G401.6 (cell line): ENCODE results near the gene KCNAB1.

Experiments used
- FAIRE-seq: peaks from 2 replicates; lab custom pipeline; 2012; peaks lifted over from hg19 to GRCh38; lab: Jason Lieb, UNC

KCNAB1 gene

GRCh38 chr3:156413293-156413892 lies 293.0 kb downstream of the KCNAB1 start:
- no peak for FAIRE-seq

- no peak for FAIRE-seq
Measured at GRCh38 chr3:156416846-156417558, 296.6 kb downstream of the KCNAB1 start.

GRCh38 chr3:156417559-156418132 lies 297.3 kb downstream of the KCNAB1 start:
- no peak for FAIRE-seq

- no peak for FAIRE-seq
Measured at GRCh38 chr3:156418428-156418827, 298.1 kb downstream of the KCNAB1 start.

GRCh38 chr3:156421534-156421933 lies 301.2 kb downstream of the KCNAB1 start:
- FAIRE-seq = no peak

DNA sequence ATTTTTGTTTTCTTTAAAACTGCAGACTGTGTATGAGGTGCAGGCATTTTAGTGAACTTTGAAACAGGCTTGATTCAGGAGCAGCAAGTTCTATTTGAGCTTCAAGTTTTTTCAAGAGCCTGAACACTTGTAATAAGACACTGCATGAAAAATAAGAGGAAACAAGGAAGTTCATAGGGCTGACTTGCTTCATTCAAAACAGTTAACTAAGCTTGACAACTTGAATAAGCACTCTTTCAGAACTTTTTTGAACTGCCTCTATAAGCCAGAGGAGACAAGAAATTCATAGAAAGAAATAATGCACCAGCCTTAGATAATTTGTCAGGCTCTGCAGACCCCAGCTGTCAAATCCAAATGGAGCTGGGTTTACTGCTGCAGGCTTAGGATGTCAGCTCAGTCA lies 304.4 kb downstream of the KCNAB1 start:
- FAIRE-seq = no peak

GRCh38 chr3:156425651-156426050 lies 305.3 kb downstream of the KCNAB1 start:
- FAIRE-seq = no peak

DNA sequence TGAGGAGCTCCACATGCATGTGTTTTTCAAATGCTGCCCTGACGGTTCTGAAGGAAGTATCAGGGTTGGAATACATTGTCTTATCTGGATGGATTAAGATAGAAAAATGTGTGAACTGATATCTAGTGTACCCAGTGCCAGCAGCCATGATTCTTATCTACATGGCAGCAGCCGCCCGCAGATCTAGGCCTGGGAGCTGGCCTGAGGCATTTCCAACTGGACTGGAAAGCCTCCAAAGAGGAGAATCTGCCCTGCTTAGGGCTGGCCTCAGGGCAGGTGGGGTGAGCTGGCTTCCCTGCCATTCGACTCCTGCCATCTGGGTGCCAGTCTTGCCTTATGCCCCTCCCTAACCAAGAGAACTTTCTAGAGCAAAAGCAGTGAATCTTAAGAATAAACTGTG lies 308.7 kb downstream of the KCNAB1 start:
- no peak for FAIRE-seq

- no peak for FAIRE-seq
Measured at GRCh38 chr3:156431334-156432124, 311.2 kb downstream of the KCNAB1 start.

- FAIRE-seq = no peak
Measured at GRCh38 chr3:156432563-156432962, 312.2 kb downstream of the KCNAB1 start.

GRCh38 chr3:156433138-156433537 lies 312.8 kb downstream of the KCNAB1 start:
- FAIRE-seq = no peak

DNA sequence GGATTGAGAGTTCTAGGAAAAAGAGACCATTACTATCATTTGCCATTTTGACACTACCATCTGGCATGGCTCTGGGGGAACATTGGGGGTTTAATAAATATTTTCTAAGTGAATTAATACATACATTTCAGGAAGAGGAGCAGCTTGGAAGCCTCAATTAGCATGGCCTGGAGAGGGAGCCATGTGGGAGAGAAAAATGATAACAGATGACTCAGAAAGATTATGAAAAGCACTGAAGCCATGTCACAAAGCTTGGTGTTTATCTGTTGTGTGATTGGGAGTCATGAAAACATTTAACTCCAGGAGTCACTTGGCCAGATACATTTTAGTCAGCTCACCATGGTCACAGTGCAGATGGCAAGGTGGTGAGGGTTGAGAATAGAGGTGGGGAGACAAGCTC lies 313.5 kb downstream of the KCNAB1 start:
- FAIRE-seq = no peak

GRCh38 chr3:156434921-156435320 lies 314.5 kb downstream of the KCNAB1 start:
- FAIRE-seq = no peak

DNA sequence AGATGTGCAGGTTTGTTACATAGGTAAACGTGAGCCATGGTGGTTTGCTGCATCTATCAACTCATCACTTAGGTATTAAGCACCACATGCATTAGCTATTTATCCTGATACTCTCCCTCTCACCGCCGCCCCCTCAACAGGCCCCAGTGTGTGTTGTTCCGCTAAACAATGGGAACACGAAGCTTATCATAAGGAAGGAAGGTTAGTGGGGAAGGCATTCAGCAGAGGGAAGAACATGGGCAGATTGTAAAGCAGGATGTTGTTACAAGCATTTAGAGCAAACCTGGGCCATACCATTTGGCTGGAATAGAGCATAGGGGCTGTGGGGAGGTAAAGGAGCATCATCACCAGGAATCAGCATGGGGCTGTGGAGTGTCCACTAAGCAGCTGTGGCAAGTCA lies 322.7 kb downstream of the KCNAB1 start:
- no peak for FAIRE-seq

DNA sequence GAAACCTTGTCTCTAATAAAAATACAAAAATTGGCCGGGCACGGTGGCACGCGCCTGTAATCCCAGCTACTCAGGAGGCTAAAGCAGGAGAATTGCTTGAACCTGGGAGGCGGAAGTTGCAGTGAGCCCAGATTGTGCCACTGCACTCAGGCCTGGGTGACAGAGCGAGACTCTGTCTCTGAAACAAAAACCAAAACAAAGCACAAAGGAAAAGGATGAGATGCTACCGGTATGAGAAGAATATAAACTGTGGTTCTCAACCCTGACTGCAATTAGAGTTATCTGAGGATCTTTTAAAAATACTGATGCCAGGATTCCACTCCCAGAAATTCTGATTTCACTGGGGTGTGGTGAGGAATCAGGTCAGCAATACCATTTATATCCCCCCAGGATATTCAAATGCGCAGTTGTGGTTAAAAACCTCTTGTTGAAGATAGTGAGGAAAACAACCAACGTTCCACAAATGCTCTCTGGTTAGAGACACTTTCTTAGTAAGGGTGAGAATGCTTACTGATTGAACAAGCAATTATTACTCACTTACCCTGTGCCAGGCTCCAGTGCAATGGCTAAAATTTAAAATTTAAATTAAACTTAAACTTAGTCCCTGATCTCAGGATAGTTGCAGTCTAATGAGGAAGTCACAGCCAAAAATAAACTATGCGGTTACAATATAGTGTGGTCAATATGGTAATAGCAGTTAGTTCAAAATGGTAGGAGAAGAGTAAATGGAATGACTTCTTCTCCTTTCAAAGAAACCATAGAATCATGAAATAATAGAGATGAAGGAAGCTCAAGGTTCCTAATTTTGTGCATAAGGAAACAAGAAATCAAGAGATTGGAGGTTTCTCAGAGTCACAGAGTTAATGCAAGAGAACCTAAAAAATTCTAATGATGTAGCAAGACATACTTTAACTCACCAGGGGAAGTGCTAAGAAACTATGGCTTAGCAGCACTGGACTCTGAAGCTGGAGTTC lies 325.0 kb downstream of the KCNAB1 start:
- no peak for FAIRE-seq

DNA sequence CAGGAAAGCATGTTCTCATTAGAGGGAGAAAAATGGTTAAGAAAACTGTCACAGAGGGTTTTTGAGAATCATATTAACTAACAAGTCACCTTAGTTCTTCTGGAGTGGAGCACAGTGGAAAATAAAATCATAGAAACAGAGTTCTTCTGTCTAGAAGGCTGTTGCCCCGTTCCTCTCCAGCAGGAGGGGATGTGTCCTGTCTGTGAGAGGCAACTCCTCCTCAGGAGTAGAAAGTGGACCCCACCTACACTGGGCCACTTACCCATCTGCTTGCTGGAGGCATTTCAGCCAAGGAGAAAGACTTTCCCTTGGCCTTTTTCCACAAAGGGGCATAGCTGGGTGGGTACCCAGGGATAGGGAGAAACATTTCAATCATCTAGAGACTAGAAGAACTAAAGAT lies 327.9 kb downstream of the KCNAB1 start:
- FAIRE-seq = no peak

DNA sequence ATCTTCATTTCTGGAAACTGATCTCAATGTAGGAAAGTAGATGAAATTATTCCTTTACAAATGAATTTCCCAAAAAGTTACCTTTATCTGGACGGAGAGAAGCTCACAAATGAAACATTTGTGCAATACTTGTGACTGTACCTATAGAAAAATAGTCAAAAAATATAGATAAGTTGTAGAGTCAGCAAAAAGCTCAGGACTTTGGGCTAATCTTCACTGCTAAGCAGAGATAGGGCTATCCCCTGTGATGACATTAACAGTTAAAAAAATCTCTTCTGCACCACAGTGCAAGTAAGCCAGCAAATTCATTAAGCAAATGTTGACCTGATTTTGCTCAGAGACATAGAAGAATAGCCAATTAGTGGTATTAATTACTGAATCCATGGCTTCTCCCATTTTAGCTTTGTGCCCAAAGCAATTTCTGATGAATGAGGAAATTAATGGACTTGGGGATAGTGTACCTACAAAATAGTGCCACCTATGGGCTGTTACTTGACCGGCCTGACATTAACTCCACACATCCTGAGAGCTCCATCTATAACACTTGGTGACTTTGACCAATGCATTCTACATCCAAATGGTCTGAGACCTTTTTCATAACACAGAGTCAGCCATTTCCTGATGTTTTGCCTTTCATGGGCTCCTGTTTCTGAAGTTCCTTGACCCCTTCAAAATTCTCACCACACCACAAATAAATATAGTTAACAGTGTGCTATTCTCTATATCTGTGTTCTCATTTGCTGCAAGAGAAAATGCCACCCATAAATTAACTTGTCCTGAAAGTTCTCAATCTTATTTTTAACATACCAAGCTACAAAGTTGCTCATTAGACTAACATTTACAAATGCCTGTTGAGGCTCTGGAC lies 329.6 kb downstream of the KCNAB1 start:
- no peak for FAIRE-seq

GRCh38 chr3:156455839-156456238 lies 335.5 kb downstream of the KCNAB1 start:
- FAIRE-seq = no peak

DNA sequence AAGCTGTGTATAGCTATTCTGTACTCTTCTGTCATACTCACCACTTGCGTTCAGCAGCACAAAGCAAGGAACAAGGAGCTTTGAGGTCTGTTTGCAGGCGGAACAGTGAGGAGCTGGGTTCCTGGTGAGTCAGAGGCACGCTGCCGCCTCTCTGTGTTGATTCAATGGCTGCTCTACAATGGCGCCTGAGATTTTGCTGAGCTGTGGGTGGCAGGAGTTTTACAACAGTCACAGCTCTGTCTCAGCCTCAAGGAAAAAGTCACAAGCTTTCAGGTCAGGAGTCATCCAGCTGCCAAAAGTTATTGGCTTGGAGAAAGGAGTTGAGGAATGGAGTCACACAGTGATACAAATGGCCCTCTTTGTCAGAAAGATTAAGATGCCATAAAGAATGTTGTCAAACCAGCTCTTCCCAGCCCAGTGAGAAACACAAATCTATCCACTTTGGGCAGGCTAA lies 336.4 kb downstream of the KCNAB1 start:
- FAIRE-seq = no peak

- no peak for FAIRE-seq
Measured at GRCh38 chr3:156459434-156459833, 339.1 kb downstream of the KCNAB1 start.

GRCh38 chr3:156460206-156460611 lies 339.8 kb downstream of the KCNAB1 start:
- no peak for FAIRE-seq
